Stomach smooth muscle (tissue), 2 donors: ENCODE data around the gene P2RY14.
"Not testable (repeated sequence)": the region's sequence is repeated elsewhere in the genome, so short reads cannot be mapped to it uniquely, and the experiment has no call there.

Source experiments
- H3K27ac ChIP-seq: one replicate; pipeline ENCODE4 v1.7.0; 2013; ENCODE audit warnings: mild to moderate bottlenecking, low read length, inconsistent platforms
- H3K27me3 ChIP-seq, 2 donors: one replicate each; pipeline ENCODE4 v1.7.0; 2013; ENCODE audit warnings: low read length in 2 of 2; ENCODE audit not compliant: insufficient read depth in 2 of 2, control insufficient read depth in 1 of 2
- H3K36me3 ChIP-seq, 2 donors: one replicate each; pipeline ENCODE4 v1.7.0; 2013; ENCODE audit warnings: low read length in 2 of 2; ENCODE audit not compliant: control insufficient read depth in 2 of 2, insufficient read depth in 2 of 2
- H3K4me1 ChIP-seq: one replicate; pipeline ENCODE4 v1.7.0; 2013; ENCODE audit warnings: low read length; ENCODE audit not compliant: control insufficient read depth, insufficient read depth
- H3K4me3 ChIP-seq, 2 donors: one replicate each; pipeline ENCODE4 v1.7.0; 2013; ENCODE audit warnings: low read length in 2 of 2
- H3K9ac ChIP-seq, 2 donors: one replicate each; pipeline ENCODE4 v1.7.0; 2013; ENCODE audit warnings: low read length in 2 of 2, mild to moderate bottlenecking in 1 of 2
- H3K9me3 ChIP-seq, 2 donors: one replicate each; pipeline ENCODE4 v1.7.0; 2013; ENCODE audit warnings: low read length in 2 of 2; ENCODE audit not compliant: control insufficient read depth in 2 of 2
- donor health status: healthy.
- donor health status: Pancreatic carcinoma.

The P2RY14 gene

DNA sequence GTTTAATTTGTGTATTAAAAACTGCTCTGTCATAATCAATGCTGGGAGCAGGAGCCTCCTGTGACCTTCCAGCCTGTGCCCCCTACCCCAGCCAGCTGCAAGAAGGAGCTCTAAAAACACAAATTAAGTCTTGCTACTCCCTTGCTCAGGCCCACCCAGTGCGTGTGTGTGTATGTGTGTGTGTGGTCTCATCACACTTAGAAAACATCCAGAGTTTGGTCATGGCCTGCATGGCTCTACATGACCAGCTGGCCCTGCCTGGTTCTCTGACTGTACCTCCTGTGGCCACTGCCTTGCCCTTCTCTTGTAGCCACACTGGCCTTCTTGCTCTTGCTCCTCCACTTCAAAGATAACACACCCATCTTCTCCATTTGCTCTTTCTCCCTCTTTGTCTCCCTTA lies 13.7 kb downstream of the P2RY14 start:
- Histone ChIP-seq H3K4me1 (peaks cover 24% of the 10 kb centered on the region), H3K27me3 (no peaks in the 10 kb centered on the region), H3K9me3 (no peaks in the 10 kb centered on the region), H3K36me3 (peaks cover 0 to 2% of the 10 kb centered on the region in 2 donors), H3K27ac (peak overlapping the region; percentile 66), H3K9ac (peak overlapping the region in 1 of 2 donors; percentile 46), H3K4me3 (no peak overlapping the region)

DNA sequence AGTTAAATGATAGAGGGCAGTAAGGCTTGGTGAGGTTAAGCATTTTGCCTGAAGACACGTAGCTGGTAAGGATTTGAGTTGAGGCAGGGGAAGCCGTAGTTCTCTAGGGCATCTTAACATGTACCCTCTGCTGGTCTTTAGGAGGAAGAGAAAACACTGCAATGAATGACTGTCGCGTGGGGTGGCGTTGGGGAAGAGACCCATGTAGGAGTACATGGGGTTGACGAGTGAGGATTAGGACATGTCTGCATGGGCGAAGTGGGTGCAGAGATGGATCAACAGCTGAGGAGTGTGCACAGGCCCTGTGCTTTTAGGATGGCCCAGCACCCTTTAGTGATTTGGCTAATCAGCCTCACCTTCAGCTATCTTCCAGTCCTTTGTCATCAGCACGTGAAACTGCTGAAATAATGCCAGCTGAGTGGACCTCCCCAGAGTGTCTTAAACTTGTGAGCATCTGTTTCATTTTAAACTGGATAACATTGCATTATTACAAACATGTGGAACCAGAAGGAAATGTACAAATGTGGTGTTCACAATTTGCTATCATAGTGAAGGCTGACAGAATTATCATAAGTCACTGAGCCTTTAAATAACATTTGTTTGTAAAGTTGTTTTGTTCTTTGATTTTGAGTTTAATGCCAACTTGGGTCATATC lies 15.3 kb downstream of the P2RY14 start:
- Histone ChIP-seq H3K4me3 (no peak overlapping the region), H3K27ac (no peak overlapping the region), H3K27me3 (no peaks in the 10 kb centered on the region), H3K4me1 (peaks cover 24% of the 10 kb centered on the region), H3K9ac (no peak overlapping the region), H3K36me3 (peaks cover 0 to 2% of the 10 kb centered on the region in 2 donors), H3K9me3 (no peaks in the 10 kb centered on the region)

DNA sequence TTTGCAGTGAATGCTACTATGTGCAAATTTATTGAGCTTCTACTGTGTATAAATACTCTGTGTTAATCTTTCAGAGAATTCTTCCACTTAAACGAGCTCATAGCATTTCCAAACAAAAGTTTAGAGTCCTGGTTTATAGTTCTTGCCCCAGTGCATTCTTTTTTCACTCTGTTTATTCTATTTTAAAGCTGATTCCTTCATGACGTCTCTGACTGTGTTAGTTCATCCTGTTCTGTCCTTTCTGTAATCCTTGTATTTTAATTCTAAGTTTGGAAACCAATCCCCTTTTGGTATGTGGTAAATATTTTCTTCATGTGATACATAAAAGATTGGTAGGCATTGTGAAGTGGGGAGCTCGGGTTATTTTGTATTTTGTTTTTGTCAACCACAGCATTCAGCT lies 18.7 kb downstream of the P2RY14 start:
- Histone ChIP-seq H3K36me3 (peaks cover 0 to 2% of the 10 kb centered on the region in 2 donors), H3K4me1 (peaks cover 9% of the 10 kb centered on the region), H3K27me3 (no peaks in the 10 kb centered on the region), H3K9ac (no peak overlapping the region), H3K27ac (peak overlapping the region; percentile 37), H3K4me3 (no peak overlapping the region), H3K9me3 (no peaks in the 10 kb centered on the region)

DNA sequence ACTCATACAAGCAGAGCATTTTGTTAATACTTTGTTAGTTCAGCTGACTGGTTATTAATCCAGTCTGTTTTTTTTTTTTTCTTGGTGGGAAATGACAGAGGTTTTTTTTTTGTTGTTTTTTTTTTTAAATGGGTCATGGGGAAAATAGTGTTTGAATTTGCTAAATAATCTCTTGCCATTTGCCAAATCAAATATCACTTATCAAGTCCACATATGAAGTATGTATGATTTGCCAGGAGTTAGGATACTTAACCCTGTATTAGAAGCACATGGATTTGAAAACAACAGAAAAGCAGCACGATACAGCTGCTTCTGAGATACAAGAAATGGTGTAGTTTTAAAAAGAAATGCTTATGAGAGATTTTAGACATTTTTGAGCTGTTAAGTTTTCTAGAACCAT lies 21.6 kb downstream of the P2RY14 start:
- H3K27me3 ChIP-seq = no peaks in the 10 kb centered on the region
- no peak overlapping the region for H3K4me3 ChIP-seq
- no peaks in the 10 kb centered on the region for H3K9me3 ChIP-seq
- H3K27ac ChIP-seq = peak overlapping the region; percentile 12
- peaks cover 10% of the 10 kb centered on the region for H3K4me1 ChIP-seq
- no peak overlapping the region for H3K9ac ChIP-seq
- peaks cover 0 to 2% of the 10 kb centered on the region in 2 donors for H3K36me3 ChIP-seq

DNA sequence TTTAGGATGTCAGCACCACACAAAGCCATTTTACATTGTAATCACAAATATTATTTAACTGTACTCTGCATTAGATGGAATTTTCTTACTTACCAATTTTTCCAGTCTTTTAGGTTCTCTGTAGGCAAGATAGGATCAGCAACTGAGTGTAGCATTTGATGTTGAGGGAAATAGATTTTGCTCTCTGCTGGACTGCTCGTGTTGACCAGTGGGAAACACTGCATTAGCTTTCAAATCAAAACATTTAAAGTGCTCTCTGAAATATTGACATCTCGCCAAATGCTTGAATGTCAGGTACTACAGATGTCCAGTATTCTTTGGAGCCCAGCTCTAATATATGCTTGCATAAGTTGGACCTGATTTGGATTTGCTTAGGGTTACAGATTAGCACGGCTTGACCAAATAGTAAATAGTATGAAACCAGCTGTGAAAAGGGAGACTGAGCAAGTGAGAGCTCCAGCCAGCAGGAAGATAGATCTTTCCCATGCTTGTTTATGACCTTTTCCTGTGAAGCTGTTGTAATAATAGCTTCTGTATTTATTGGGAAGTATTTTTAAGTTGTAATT lies 29.5 kb downstream of the P2RY14 start:
- Histone ChIP-seq H3K4me1 (peaks cover 3% of the 10 kb centered on the region), H3K4me3 (peak overlapping the region; percentile 23 to 29), H3K36me3 (no peaks in the 10 kb centered on the region), H3K9me3 (no peaks in the 10 kb centered on the region), H3K27ac (no peak overlapping the region), H3K9ac (no peak overlapping the region), H3K27me3 (no peaks in the 10 kb centered on the region)

DNA sequence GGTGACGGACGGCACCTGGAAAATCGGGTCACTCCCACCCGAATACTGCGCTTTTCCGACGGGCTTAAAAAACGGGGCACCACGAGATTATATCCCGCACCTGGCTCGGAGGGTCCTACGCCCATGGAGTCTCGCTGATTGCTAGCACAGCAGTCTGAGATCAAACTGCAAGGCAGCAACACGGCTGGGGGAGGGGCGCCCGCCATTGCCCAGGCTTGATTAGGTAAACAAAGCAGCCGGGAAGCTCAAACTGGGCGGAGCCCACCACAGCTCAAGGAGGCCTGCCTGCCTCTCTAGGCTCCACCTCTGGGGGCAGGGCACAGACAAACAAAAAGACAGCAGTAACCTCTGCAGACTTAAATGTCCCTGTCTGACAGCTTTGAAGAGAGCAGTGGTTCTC lies 36.3 kb downstream of the P2RY14 start:
- not testable (repeated sequence) for H3K4me1 ChIP-seq, H3K27ac ChIP-seq, H3K36me3 ChIP-seq, H3K9ac ChIP-seq, H3K27me3 ChIP-seq, H3K4me3 ChIP-seq, H3K9me3 ChIP-seq

DNA sequence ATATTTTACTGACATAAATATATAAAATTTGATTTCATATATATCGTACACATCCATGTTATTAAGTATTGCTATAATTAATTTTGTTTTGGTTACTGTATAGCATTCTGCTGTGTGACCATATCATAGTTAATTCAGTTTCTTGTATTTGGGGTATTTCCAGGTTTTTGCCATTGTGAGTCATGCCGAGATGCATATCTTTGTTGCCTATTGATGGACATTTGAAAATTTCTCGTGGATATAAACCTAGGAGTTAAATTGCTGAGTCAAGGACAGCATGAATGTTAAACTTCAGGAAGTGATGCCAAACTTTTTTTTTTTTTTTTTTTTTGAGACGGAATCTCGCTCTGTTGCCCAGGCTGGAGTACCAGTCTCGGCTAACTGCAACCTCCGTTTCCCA lies 41.6 kb downstream of the P2RY14 start:
- H3K9ac ChIP-seq = no peak overlapping the region
- H3K4me3 ChIP-seq = no peak overlapping the region
- no peaks in the 10 kb centered on the region for H3K36me3 ChIP-seq
- no peaks in the 10 kb centered on the region for H3K27me3 ChIP-seq
- no peak overlapping the region for H3K27ac ChIP-seq
- H3K9me3 ChIP-seq = no peaks in the 10 kb centered on the region
- peaks cover 5% of the 10 kb centered on the region for H3K4me1 ChIP-seq

DNA sequence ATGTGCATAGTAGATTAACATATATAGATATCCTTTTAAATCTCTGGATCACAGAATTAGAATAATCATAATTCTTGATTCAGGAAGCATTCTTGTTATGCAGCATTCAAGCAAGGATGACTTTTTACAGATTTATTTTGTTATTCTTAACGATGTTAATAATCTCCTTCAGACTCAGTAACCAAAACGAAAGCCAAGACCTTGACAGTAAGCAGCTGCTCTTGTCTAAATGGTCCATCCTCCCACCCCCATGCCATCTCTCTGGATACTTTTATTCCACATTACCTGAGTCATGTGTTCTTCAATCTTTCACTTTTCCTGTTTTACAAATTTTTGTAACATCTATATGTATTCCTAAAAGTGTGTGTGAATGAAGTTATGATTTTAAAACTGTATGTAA lies 42.0 kb downstream of the P2RY14 start:
- no peaks in the 10 kb centered on the region for H3K27me3 ChIP-seq
- peaks cover 5% of the 10 kb centered on the region for H3K4me1 ChIP-seq
- H3K4me3 ChIP-seq = no peak overlapping the region
- H3K27ac ChIP-seq = no peak overlapping the region
- H3K9me3 ChIP-seq = no peaks in the 10 kb centered on the region
- H3K36me3 ChIP-seq = no peaks in the 10 kb centered on the region
- no peak overlapping the region for H3K9ac ChIP-seq

DNA sequence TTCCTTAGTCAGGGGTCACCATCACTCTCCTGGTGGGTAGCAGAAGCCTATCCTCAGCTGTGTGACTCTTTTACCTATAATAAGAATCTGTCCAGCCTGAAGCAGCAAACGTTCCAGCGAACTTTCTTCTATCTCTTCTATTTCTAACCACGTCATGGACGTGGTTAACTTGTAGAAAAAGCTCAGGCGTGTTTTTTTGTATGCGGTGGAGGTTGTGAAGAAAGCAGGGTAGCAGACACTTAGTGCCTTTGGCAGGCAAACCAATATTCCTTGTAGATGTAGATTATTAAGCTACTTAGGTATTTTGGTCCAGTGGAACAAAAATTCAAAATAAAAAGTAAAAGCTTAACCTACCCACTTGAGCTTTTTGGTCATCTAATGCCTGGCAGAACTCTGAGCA lies 43.5 kb downstream of the P2RY14 start:
- Histone ChIP-seq H3K9me3 (no peaks in the 10 kb centered on the region), H3K4me3 (no peak overlapping the region), H3K27me3 (no peaks in the 10 kb centered on the region), H3K9ac (no peak overlapping the region), H3K27ac (no peak overlapping the region), H3K4me1 (peaks cover 5% of the 10 kb centered on the region), H3K36me3 (no peaks in the 10 kb centered on the region)

DNA sequence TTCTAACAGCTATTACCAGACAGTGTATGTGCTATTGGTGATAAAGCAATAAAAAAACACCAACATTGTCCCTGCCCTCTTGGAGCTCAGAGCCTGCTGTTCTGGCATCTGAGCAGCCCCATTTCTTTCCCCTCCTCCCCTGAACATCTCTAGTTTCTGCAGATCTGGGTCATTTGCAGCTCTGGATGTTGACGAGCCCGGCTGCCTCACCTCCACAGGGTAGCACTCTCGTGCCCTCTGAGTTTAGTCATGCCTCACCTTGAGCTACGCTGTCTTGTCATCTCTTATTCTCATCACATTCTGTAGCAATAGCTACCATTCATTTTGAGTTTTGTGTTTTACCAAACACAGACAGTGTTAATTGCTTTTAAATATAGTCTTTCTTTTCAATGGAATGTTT lies 45.4 kb downstream of the P2RY14 start:
- Histone ChIP-seq H3K4me1 (peaks cover 9% of the 10 kb centered on the region), H3K4me3 (no peak overlapping the region), H3K27ac (no peak overlapping the region), H3K36me3 (no peaks in the 10 kb centered on the region), H3K9me3 (no peaks in the 10 kb centered on the region), H3K27me3 (no peaks in the 10 kb centered on the region), H3K9ac (no peak overlapping the region)

DNA sequence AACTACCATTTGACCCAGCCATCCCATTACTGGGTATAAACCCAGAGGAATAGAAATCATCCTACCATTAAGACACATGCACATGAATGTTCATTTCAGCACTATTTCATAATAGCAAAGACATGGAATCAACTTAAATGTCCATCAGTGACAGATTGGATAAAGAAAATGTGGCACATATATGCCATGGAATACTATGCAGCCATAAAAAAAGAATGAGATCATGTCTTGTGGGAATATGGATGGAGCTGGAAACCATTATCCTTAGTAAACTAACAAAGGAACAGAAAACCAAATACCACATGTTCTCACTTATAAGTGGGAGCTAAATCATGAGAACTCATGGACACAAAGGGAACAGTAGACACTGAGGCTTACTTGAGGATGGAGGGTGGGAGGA lies 45.9 kb downstream of the P2RY14 start:
- H3K9ac ChIP-seq, H3K27me3 ChIP-seq: not testable (repeated sequence)

More for the DNA sequence above, 45.9 kb downstream of the P2RY14 start:
- H3K36me3 ChIP-seq, H3K27ac ChIP-seq, H3K4me3 ChIP-seq, H3K9me3 ChIP-seq: not testable (repeated sequence)
- H3K4me1 ChIP-seq = peaks cover 14% of the 10 kb centered on the region
